Stomach smooth muscle (tissue), 2 donors: ENCODE results near the gene INHBE.

Source experiments
- H3K27ac ChIP-seq: one replicate; pipeline ENCODE4 v1.7.0; 2013; ENCODE audit warnings: mild to moderate bottlenecking, low read length, inconsistent platforms
- H3K27me3 ChIP-seq, 2 donors: one replicate each; pipeline ENCODE4 v1.7.0; 2013; ENCODE audit warnings: low read length in 2 of 2; ENCODE audit not compliant: insufficient read depth in 2 of 2, control insufficient read depth in 1 of 2
- H3K36me3 ChIP-seq, 2 donors: one replicate each; pipeline ENCODE4 v1.7.0; 2013; ENCODE audit warnings: low read length in 2 of 2; ENCODE audit not compliant: control insufficient read depth in 2 of 2, insufficient read depth in 2 of 2
- H3K4me1 ChIP-seq: one replicate; pipeline ENCODE4 v1.7.0; 2013; ENCODE audit warnings: low read length; ENCODE audit not compliant: control insufficient read depth, insufficient read depth
- H3K4me3 ChIP-seq, 2 donors: one replicate each; pipeline ENCODE4 v1.7.0; 2013; ENCODE audit warnings: low read length in 2 of 2
- H3K9ac ChIP-seq, 2 donors: one replicate each; pipeline ENCODE4 v1.7.0; 2013; ENCODE audit warnings: low read length in 2 of 2, mild to moderate bottlenecking in 1 of 2
- H3K9me3 ChIP-seq, 2 donors: one replicate each; pipeline ENCODE4 v1.7.0; 2013; ENCODE audit warnings: low read length in 2 of 2; ENCODE audit not compliant: control insufficient read depth in 2 of 2
- donor health status: healthy.
- donor health status: Pancreatic carcinoma.

Gene INHBE

DNA sequence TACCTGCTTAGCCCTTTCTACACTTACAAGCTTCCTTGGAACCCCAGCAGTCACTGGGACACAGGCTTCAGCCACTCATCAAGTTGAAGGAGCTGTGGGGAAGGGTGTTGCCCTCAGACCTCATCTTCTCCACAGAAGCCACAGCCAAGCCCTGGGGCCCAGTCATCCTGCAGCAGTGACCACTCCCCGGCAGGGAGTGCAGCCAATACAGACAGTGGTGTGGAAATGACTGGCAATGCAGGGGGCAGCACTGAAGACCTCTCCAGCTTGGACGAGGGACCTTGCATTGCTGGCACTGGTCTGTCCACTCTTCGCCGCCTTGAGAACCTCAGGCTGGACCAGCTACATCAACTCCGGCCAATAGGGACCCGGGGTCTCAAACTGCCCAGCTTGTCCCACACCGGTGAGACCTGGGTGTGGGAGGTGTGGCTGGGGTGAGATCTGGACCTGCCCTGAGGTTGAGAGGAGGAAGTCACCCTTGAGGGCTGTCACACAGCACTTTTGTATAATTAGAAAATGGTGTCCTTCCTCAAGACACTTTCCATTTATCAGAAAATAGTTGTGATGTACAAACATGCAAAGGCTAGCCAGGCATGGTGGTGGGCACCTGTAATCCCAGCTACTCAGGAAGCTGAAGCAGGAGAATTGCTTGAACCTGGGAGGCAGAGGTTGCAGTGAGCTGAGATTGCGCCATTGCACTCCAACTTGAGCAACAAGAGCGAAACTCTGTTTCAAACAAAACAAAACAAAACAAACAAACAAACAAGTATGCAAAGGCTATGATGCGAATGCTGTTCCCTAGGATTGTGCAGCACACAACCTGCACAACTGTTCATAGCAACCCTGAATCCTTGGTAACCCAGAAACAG lies 14.4 kb downstream of the INHBE start:
- Histone ChIP-seq H3K4me3 (no peak overlapping the region), H3K9me3 (no peaks in the 10 kb centered on the region), H3K27me3 (peaks cover 13 to 15% of the 10 kb centered on the region in 2 donors), H3K36me3 (no peaks in the 10 kb centered on the region), H3K4me1 (no peaks in the 10 kb centered on the region), H3K27ac (no peak overlapping the region), H3K9ac (no peak overlapping the region)

DNA sequence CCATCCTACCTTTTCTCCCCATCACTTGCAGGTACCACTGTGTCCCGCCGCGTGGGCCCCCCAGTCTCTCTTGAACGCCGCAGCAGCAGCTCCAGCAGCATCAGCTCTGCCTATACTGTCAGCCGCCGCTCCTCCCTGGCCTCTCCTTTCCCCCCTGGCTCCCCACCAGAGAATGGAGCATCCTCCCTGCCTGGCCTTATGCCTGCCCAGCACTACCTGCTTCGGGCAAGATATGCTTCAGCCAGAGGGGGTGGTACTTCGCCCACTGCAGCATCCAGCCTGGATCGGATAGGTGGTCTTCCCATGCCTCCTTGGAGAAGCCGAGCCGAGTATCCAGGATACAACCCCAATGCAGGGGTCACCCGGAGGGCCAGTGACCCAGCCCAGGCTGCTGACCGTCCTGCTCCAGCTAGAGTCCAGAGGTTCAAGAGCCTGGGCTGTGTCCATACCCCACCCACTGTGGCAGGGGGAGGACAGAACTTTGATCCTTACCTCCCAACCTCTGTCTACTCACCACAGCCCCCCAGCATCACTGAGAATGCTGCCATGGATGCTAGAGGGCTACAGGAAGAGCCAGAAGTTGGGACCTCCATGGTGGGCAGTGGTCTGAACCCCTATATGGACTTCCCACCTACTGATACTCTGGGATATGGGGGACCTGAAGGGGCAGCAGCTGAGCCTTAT lies 15.3 kb downstream of the INHBE start:
- no peak overlapping the region for H3K4me3 ChIP-seq
- no peaks in the 10 kb centered on the region for H3K36me3 ChIP-seq
- H3K27me3 ChIP-seq: peaks cover 22 to 24% of the 10 kb centered on the region in 2 donors
- no peaks in the 10 kb centered on the region for H3K9me3 ChIP-seq
- peaks cover 8% of the 10 kb centered on the region for H3K4me1 ChIP-seq
- H3K27ac ChIP-seq: no peak overlapping the region
- no peak overlapping the region for H3K9ac ChIP-seq

DNA sequence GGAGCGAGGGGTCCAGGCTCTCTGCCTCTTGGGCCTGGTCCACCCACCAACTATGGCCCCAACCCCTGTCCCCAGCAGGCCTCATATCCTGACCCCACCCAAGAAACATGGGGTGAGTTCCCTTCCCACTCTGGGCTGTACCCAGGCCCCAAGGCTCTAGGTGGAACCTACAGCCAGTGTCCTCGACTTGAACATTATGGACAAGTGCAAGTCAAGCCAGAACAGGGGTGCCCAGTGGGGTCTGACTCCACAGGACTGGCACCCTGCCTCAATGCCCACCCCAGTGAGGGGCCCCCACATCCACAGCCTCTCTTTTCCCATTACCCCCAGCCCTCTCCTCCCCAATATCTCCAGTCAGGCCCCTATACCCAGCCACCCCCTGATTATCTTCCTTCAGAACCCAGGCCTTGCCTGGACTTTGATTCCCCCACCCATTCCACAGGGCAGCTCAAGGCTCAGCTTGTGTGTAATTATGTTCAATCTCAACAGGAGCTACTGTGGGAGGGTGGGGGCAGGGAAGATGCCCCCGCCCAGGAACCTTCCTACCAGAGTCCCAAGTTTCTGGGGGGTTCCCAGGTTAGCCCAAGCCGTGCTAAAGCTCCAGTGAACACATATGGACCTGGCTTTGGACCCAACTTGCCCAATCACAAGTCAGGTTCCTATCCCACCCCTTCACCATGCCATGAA lies 16.0 kb downstream of the INHBE start:
- peaks cover 15% of the 10 kb centered on the region for H3K4me1 ChIP-seq
- no peaks in the 10 kb centered on the region for H3K36me3 ChIP-seq
- H3K4me3 ChIP-seq: no peak overlapping the region
- H3K27ac ChIP-seq: no peak overlapping the region
- H3K9me3 ChIP-seq: no peaks in the 10 kb centered on the region
- no peak overlapping the region for H3K9ac ChIP-seq
- H3K27me3 ChIP-seq: peaks cover 26 to 31% of the 10 kb centered on the region in 2 donors

DNA sequence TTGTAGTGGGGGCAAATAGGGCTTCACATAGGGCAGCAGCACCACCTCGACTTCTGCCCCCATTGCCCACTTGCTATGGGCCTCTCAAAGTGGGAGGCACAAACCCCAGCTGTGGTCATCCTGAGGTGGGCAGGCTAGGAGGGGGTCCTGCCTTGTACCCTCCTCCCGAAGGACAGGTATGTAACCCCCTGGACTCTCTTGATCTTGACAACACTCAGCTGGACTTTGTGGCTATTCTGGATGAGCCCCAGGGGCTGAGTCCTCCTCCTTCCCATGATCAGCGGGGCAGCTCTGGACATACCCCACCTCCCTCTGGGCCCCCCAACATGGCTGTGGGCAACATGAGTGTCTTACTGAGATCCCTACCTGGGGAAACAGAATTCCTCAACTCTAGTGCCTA lies 16.6 kb downstream of the INHBE start:
- H3K27ac ChIP-seq: no peak overlapping the region
- no peaks in the 10 kb centered on the region for H3K9me3 ChIP-seq
- H3K9ac ChIP-seq: no peak overlapping the region
- peaks cover 17% of the 10 kb centered on the region for H3K4me1 ChIP-seq
- no peak overlapping the region for H3K4me3 ChIP-seq
- no peaks in the 10 kb centered on the region for H3K36me3 ChIP-seq
- peaks cover 31 to 36% of the 10 kb centered on the region in 2 donors for H3K27me3 ChIP-seq

DNA sequence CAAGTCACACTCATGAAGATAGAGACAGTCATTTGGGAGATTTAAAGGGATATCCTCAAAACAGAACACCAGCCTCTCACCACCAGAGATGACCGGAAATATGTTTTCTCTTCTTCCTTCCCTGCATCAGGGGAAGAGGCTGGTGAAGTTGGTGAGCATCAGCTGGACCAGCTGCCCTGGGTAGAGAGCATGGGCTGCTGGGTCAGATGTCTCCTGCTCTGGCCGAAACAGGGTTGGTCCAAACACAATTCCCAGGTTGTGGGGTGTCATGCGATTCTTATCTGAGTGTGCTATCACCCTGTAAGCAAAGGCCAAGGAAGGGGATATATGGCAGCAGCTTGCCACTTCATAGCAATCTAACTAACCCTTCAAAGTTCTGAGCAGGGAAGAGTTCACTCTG lies 17.3 kb downstream of the INHBE start:
- no peak overlapping the region for H3K9ac ChIP-seq
- no peak overlapping the region for H3K27ac ChIP-seq
- no peaks in the 10 kb centered on the region for H3K36me3 ChIP-seq
- no peak overlapping the region for H3K4me3 ChIP-seq
- peaks cover 37 to 43% of the 10 kb centered on the region in 2 donors for H3K27me3 ChIP-seq
- H3K9me3 ChIP-seq: no peaks in the 10 kb centered on the region
- H3K4me1 ChIP-seq: peaks cover 17% of the 10 kb centered on the region

DNA sequence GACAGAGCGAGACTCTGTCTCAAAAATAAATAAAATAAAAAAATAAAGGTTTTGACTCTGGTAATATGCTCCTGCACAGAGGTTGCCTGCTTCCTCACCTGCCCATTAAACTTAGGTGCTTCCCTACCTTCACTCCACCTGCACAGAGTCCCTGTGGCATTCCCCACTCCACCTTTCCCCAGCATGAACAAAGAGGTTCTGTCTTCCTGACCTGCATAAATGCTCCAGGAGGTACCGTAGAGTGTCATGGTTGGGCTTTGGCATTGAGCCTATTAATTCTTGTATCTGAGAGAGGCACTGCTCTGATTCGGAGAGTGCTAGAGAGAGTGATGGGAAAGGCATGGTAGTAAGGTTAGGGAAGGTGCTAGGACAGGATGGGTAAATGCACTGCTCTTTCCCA lies 18.3 kb downstream of the INHBE start:
- peaks cover 17% of the 10 kb centered on the region for H3K4me1 ChIP-seq
- H3K27ac ChIP-seq: no peak overlapping the region
- H3K36me3 ChIP-seq: no peaks in the 10 kb centered on the region
- peaks cover 37 to 43% of the 10 kb centered on the region in 2 donors for H3K27me3 ChIP-seq
- no peak overlapping the region for H3K4me3 ChIP-seq
- H3K9me3 ChIP-seq: no peaks in the 10 kb centered on the region
- no peak overlapping the region for H3K9ac ChIP-seq

DNA sequence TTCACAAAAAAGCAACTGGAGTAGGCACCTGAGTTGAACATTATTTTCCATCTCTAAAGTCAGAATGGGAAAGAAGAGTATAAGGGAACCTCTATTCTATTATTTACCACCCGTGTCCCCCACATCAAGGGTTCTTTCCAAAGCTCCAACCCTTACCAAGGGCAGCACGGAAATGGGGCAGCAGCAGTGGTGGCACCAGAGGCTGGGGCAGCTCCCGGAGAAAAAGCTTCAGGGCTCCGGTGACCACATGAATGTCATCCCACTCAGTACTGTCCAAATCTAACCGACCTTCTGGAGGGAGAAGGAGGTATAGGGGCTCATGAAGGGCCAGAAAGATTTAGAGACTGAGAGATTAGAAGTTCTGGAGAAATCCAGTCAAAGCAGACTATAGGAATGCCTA lies 18.8 kb downstream of the INHBE start:
- Histone ChIP-seq H3K27ac (no peak overlapping the region), H3K36me3 (no peaks in the 10 kb centered on the region), H3K27me3 (peaks cover 37 to 46% of the 10 kb centered on the region in 2 donors)

DNA sequence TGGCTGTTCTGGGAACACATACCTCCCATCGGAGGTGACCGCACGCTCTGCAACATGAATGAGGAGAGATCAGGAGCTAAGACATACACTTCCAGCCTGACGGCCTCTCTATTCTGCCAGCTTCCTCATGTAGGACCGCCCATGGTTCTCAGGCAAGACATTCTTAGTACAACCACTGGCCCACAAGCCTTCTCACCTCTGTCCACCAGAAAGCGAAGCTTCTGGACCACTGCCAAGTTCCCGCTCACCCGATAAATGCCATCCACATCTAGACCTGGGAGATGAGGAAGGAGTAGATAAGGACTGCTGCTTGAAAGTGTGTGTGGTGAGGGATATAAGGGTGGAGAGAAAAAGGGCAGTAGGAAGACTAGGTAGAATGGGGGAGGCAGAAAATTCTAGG lies 19.3 kb downstream of the INHBE start:
- no peaks in the 10 kb centered on the region for H3K36me3 ChIP-seq
- H3K4me1 ChIP-seq: peaks cover 17% of the 10 kb centered on the region
- H3K4me3 ChIP-seq: no peak overlapping the region
- H3K27me3 ChIP-seq: peaks cover 37 to 48% of the 10 kb centered on the region in 2 donors
- no peak overlapping the region for H3K27ac ChIP-seq
- no peaks in the 10 kb centered on the region for H3K9me3 ChIP-seq
- H3K9ac ChIP-seq: no peak overlapping the region

More for the DNA sequence above, 18.8 kb downstream of the INHBE start:
- H3K4me3 ChIP-seq: no peak overlapping the region
- no peak overlapping the region for H3K9ac ChIP-seq
- no peaks in the 10 kb centered on the region for H3K9me3 ChIP-seq
- peaks cover 17% of the 10 kb centered on the region for H3K4me1 ChIP-seq

DNA sequence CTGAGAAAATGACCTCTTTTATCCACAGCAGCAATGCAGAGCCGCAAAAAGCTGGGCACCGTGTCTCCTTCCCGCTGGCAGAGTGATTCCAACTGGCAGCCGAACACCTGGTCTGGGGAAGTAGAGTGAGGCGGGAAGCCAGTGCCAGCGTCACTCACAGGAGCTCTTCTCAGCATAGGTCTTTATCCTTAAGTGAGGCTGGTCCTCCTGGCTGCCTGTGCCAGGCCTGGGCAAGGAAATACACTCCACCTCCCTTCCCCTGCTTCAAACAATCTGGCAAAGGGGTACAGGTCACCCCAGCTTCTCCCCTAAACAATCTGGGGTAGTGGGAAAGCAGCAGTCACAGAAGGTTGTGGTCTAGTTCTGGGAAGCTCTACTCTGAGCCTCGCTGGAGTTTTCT lies 19.8 kb downstream of the INHBE start:
- Histone ChIP-seq H3K27me3 (peaks cover 40 to 48% of the 10 kb centered on the region in 2 donors), H3K4me3 (peak overlapping the region in 1 of 2 donors; percentile 51), H3K4me1 (peaks cover 17% of the 10 kb centered on the region), H3K36me3 (no peaks in the 10 kb centered on the region), H3K9me3 (no peaks in the 10 kb centered on the region), H3K27ac (no peak overlapping the region), H3K9ac (no peak overlapping the region)

DNA sequence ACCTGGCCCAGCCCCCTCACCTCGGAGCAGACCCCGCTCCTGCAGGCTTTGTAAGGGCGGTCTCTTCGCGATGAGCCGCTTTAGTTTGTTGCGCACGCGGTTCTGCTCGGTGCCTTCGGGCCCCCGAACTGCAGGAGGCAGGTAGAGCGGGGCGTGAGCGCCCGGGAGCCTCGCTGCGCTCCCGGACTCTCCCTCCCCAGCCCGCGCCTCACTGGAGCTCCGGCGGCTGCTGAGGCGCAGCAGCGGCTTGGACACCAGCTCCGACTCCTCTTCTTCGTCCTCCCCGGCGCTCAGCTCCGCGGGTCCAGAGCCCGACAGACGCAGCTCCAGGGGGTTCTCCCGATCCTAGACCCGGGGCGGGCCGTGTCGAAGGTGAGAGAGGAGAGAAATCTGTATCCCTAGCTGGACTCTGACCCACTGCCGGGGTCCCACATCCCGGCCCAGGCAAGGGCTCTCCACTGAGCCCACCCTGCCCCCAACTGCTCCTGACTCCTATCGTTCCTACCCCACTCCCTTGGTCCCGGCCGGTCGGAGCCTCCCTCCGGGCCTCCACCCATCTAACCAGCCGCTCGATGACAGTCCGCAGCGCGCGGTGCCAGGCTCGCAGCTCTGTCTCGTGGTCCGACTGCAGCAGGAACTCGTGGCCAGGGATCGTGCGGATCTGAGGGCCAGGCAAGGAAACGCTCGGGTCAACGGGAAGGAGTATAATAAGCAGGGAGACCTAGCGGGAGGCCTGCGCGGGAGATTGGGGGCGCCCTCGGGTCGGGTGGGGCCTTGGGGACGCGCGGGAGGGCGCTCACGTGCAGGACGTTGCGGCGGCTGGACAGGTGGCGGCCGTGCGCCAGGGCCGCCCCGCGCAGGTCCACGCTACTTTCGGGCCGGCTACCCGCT lies 20.4 kb downstream of the INHBE start:
- Histone ChIP-seq H3K9me3 (no peaks in the 10 kb centered on the region), H3K9ac (peak overlapping the region in 1 of 2 donors; percentile 16), H3K4me3 (peak overlapping the region; percentile 51 to 68), H3K27me3 (peaks cover 37 to 48% of the 10 kb centered on the region in 2 donors), H3K4me1 (peaks cover 17% of the 10 kb centered on the region), H3K36me3 (no peaks in the 10 kb centered on the region), H3K27ac (no peak overlapping the region)
